A549 (cell line): ENCODE results near the gene ZNF628. TPM values are rescaled to one million over a fixed set of nuclear protein-coding genes. Genes with fewer than 3 reads are reported as not detected.

Experiments used
- ATAC-seq, 2 experiments: fragments of 200-7000 bp in 1 of 2; fragments of >200 bp in 1 of 2; cut with Nextera tagmentation in 1 of 2; cut with Tn5 transposase in 1 of 2; 3 replicates each; pipeline versions ENCODE4 v1.8.0 to v1.9.1; 2018 to 2020; ENCODE audit warnings: mild to moderate bottlenecking in 1 of 2, moderate library complexity in 1 of 2
- CTCF ChIA-PET: fragments of 300-600 bp; sonication (Branson Sonifier 250); formaldehyde crosslinking; extraction: SDS; loops from one replicate; lab custom pipeline; 2021; ENCODE audit warnings: antibody characterized with exemption, inconsistent platforms; lab: Yijun Ruan, JAX
- POLR2A ChIA-PET: fragments of 350-600 bp; formaldehyde crosslinking; extraction: SDS; loops from one replicate; lab custom pipeline; 2021; ENCODE audit warnings: antibody characterized with exemption, inconsistent platforms; lab: Yijun Ruan, JAX
- DNase-seq, 2 experiments: peaks; one replicate each; pipeline versions ENCODE4 v3.0.0 to v3.0.0-alpha.2; 2011 to 2016; ENCODE audit warnings: low read depth in 1 of 2, low spot score in 1 of 2
- FAIRE-seq: peaks from 2 replicates; lab custom pipeline; 2011; peaks lifted over from hg19 to GRCh38; lab: Jason Lieb, UNC
- H3K27ac ChIP-seq, 2 experiments: fragments of >200 bp; sonication (Bioruptor Twin); formaldehyde crosslinking; 3 replicates each; pipeline ENCODE4 v1.5.1; 2016 to 2017
- H3K4me1 ChIP-seq: fragments of >200 bp; sonication (Bioruptor Twin); formaldehyde crosslinking; 3 replicates; pipeline ENCODE4 v1.6.1; 2016
- H3K4me2 ChIP-seq: fragments of >200 bp; sonication (Bioruptor Twin); formaldehyde crosslinking; 3 replicates; pipeline ENCODE4 v1.6.1; 2016
- H3K4me3 ChIP-seq: fragments of >200 bp; sonication (Bioruptor Twin); formaldehyde crosslinking; 3 replicates; pipeline ENCODE4 v1.5.1; 2016
- H3K9me3 ChIP-seq: fragments of >200 bp; sonication (Bioruptor Twin); formaldehyde crosslinking; 3 replicates; pipeline ENCODE4 v1.6.1; 2016
- CBX2 ChIP-seq: fragments of 200-600 bp; sonication (generic); IDR thresholded peaks from 2 replicates; pipeline ENCODE4 v1.6.1; 2016; ENCODE audit warnings: low read depth, mild to moderate bottlenecking, borderline replicate concordance
- FOXS1 ChIP-seq: fragments of 250-450 bp; sonication (Bioruptor Pico); IDR thresholded peaks from 2 replicates; pipeline ENCODE4 v1.5.0; 2020; ENCODE audit warnings: mild to moderate bottlenecking, moderate library complexity
- GATA3 ChIP-seq: IDR thresholded peaks from 2 replicates; pipeline ENCODE4 v1.6.1; 2012; ENCODE audit warnings: borderline replicate concordance
- HDAC2 ChIP-seq: fragments of 200-600 bp; sonication (generic); IDR thresholded peaks from 2 replicates; pipeline ENCODE4 v1.6.1; 2016
- HOXA7 ChIP-seq: fragments of 250-450 bp; sonication (Bioruptor Pico); IDR thresholded peaks from 2 replicates; pipeline ENCODE4 v1.5.0; 2020; ENCODE audit warnings: mild to moderate bottlenecking, moderate library complexity
- JUNB ChIP-seq: fragments of >200 bp; sonication (Bioruptor Twin); formaldehyde crosslinking; IDR thresholded peaks from 2 replicates; pipeline ENCODE4 v1.6.1; 2016
- KDM1A ChIP-seq: fragments of 200-600 bp; sonication (generic); IDR thresholded peaks from 2 replicates; pipeline ENCODE4 v1.6.1; 2016; ENCODE audit warnings: low read depth, mild to moderate bottlenecking
- KDM5A ChIP-seq: fragments of 200-600 bp; sonication (generic); IDR thresholded peaks from 2 replicates; pipeline ENCODE4 v1.6.1; 2016; ENCODE audit warnings: antibody characterized with exemption, mild to moderate bottlenecking
- MAZ ChIP-seq: fragments of 150-350 bp; IDR thresholded peaks from 2 replicates; pipeline ENCODE4 v1.6.1; 2014; ENCODE audit warnings: antibody characterized with exemption, low read depth, low read length, borderline replicate concordance
- MYC ChIP-seq: IDR thresholded peaks from 2 replicates; pipeline ENCODE4 v1.6.1; 2012; ENCODE audit warnings: mild to moderate bottlenecking, inconsistent platforms, low read length, improper control_type of control experiment, borderline replicate concordance
- NFE2L2 ChIP-seq: fragments of 150-350 bp; conservative IDR thresholded peaks from 2 replicates; pipeline ENCODE4 v1.6.1; 2014; ENCODE audit warnings: low read length
- NR3C1 ChIP-seq: fragments of >200 bp; sonication (Bioruptor Twin); formaldehyde crosslinking; IDR thresholded peaks from 3 replicates; pipeline ENCODE4 v1.6.1; 2017
- PHF8 ChIP-seq: fragments of 200-600 bp; sonication (generic); IDR thresholded peaks from 2 replicates; pipeline ENCODE4 v1.6.1; 2016; ENCODE audit warnings: low read depth, mild to moderate bottlenecking, antibody characterized with exemption, moderate library complexity, borderline replicate concordance
- RAD21 ChIP-seq, 2 experiments: fragments of >200 bp in 1 of 2; sonication (Bioruptor Twin) in 1 of 2; formaldehyde crosslinking in 1 of 2; IDR thresholded peaks in 1 of 2; conservative IDR thresholded peaks in 1 of 2; 2 replicates in 1 of 2; 3 replicates in 1 of 2; pipeline ENCODE4 v1.6.1; 2012 to 2018; ENCODE audit warnings: inconsistent platforms in 1 of 2
- RFX5 ChIP-seq: fragments of 450-650 bp; IDR thresholded peaks from 2 replicates; pipeline ENCODE4 v1.7.1; 2014; ENCODE audit warnings: antibody characterized with exemption, mild to moderate bottlenecking, moderate library complexity
- SMC3 ChIP-seq: fragments of >200 bp; sonication (Bioruptor Twin); formaldehyde crosslinking; IDR thresholded peaks from 3 replicates; pipeline ENCODE4 v1.6.1; 2018; ENCODE audit warnings: inconsistent platforms
- USF2 ChIP-seq: fragments of 450-650 bp; IDR thresholded peaks from 2 replicates; pipeline ENCODE4 v1.6.1; 2014; ENCODE audit warnings: antibody characterized with exemption
- ZC3H11A ChIP-seq: fragments of 450-650 bp; IDR thresholded peaks from 2 replicates; pipeline ENCODE4 v1.6.1; 2014; ENCODE audit warnings: antibody characterized with exemption, mild to moderate bottlenecking
- ZFP36 ChIP-seq: fragments of 450-650 bp; IDR thresholded peaks from 2 replicates; pipeline ENCODE4 v1.6.1; 2014; ENCODE audit warnings: borderline replicate concordance; ENCODE audit not compliant: partially characterized antibody
- ZNF302 ChIP-seq: fragments of 250-450 bp; sonication (Bioruptor Pico); IDR thresholded peaks from 2 replicates; pipeline ENCODE4 v1.9.0; 2021; ENCODE audit warnings: inconsistent platforms, mild to moderate bottlenecking, moderate library complexity
- ZSCAN20 ChIP-seq: fragments of 250-450 bp; sonication (Bioruptor Pico); IDR thresholded peaks from 2 replicates; pipeline ENCODE4 v1.8.0; 2022; ENCODE audit warnings: mild to moderate bottlenecking, moderate library complexity
- WGBS: methylation state at CpG from one replicate; pipeline ENCODE4 v1.1.6; 2017; ENCODE audit errors: missing lambda C conversion rate; 5-methylcytosine and 5-hydroxymethylcytosine counted together
- polyA plus RNA-seq, 4 experiments: library from polyadenylated mRNA; depleted of rRNA in 3 of 4; stranded (reverse); fragments of >200 nt; fragmentation: RNase III in 1 of 4; extraction: RNeasy Plus Mini Kit Qiagen cat#74134 plus additional on column Dnase treatment in 1 of 4; gene quantifications; 2 replicates in 3 of 4; 3 replicates in 1 of 4; pipeline ENCODE4 v1.2.3, GENCODE V29; 2011 to 2017
- TF ChIP-seq, protein P1 (sequence below): fragments of >200 bp; sonication (Bioruptor Twin); formaldehyde crosslinking; IDR thresholded peaks from 3 replicates; pipeline ENCODE4 v1.5.1; 2016

Gene ZNF628
- polyA plus RNA-seq, 2 of the 4 experiments (the other 2 are of a cell fraction), result 0.32 to 5.7 TPM

DNA sequence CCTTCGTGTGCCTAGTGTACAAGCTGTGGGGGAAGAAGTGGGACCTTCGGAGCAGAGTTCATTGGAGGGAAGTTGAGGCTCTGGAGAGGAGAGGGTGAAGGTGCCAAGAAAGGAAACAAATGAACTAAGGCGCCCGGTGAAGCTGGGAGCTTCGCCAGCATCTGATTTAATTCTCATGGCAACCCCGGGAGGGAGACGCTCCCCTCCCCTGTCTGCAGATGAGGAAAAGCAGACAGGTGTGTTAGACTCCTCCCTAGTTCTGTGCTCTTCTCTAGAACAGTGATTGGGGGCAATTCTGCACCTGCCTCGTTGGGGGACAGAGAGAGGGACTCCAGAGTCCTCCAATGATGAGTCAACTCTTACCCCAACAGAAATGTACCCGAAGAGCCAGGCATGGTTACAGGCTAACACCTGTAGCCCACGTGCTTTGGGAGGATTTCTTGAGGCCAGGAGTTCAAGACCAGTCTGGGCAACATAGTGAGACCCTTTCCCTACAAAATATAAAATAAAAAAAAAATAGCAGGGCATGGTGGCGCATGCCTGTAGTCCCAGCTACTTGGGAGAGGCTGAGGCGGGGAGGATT, 16.0 kb downstream of the ZNF628 start:
- no peaks in the 10 kb centered on the region for H3K9me3 ChIP-seq
- TF ChIP-seq GATA3, result no peak
- TF ChIP-seq ZNF302, result no peak
- no peak for TF ChIP-seq NR3C1
- TF ChIP-seq USF2, result no peak
- no peak for TF ChIP-seq HDAC2
- TF ChIP-seq, protein P1, sequence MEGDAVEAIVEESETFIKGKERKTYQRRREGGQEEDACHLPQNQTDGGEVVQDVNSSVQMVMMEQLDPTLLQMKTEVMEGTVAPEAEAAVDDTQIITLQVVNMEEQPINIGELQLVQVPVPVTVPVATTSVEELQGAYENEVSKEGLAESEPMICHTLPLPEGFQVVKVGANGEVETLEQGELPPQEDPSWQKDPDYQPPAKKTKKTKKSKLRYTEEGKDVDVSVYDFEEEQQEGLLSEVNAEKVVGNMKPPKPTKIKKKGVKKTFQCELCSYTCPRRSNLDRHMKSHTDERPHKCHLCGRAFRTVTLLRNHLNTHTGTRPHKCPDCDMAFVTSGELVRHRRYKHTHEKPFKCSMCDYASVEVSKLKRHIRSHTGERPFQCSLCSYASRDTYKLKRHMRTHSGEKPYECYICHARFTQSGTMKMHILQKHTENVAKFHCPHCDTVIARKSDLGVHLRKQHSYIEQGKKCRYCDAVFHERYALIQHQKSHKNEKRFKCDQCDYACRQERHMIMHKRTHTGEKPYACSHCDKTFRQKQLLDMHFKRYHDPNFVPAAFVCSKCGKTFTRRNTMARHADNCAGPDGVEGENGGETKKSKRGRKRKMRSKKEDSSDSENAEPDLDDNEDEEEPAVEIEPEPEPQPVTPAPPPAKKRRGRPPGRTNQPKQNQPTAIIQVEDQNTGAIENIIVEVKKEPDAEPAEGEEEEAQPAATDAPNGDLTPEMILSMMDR, result no peak
- no peak for TF ChIP-seq JUNB
- no peak for TF ChIP-seq ZFP36
- no peak for TF ChIP-seq RAD21 (conservative IDR thresholded peaks at IDR 0.05 in 1 of 2, IDR thresholded peaks at IDR 0.05 in 1 of 2)
- TF ChIP-seq NFE2L2, result no peak
- no peak for TF ChIP-seq HOXA7
- TF ChIP-seq SMC3, result no peak
- TF ChIP-seq CBX2, result no peak
- no peak for TF ChIP-seq RFX5
- TF ChIP-seq ZC3H11A, result no peak
- TF ChIP-seq KDM1A, result no peak
- no peak overlapping the region for H3K4me3 ChIP-seq
- ATAC-seq (no peak), DNase-seq (no peak), FAIRE-seq (no peak)
- CTCF ChIA-PET, result interaction anchor here (1.2 to 17.3 kb wide), 8 partner anchors 11 to 352 kb away, joined by 3 to 219 read pairs (median 10); no protein-coding TSS in a partner anchor
- no peak overlapping the region for H3K27ac ChIP-seq
- 51% methylated on average over 12 of the region's 12 CpGs for WGBS
- H3K4me2 ChIP-seq, result no peak overlapping the region
- POLR2A ChIA-PET, result interaction anchor here (2.9 kb wide), 1 partner anchor 16 kb away, joined by 7 read pairs; the partner anchor contains the start of gene ZNF628
- H3K4me1 ChIP-seq, result peaks cover 44% of the 10 kb centered on the region

DNA sequence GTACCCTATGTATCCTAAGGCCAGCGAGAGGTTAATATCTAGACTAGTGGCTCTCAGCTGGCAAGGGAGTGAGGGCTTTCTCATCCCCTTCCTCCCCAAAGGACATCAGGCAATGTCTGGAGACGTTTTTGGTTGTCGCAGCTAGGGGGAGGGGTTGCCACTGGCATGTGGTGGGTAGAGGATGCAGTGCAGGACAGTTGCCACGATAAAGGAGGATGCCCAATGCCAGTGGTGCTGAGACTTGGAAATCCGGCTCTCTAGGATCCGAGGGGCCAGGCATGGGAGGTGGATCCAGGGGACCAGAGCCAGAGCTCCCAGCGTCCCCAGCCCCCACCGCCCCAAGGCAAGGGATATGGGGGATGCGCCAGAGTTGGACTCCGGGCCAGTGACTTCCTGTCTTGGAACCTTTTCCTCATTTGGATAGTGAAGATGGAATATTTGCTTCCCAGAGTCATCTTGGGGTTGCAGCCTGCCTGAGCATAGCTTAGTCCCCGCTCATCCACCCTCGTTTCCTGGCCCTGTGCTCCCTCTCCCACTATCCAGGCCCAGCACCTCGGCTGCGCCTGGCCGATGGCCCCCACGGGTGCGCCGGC, 16.7 kb downstream of the ZNF628 start:
- Histone ChIP-seq H3K4me1 (peaks cover 37% of the 10 kb centered on the region), H3K4me3 (no peak overlapping the region), H3K27ac (peak overlapping the region in 1 of 2 experiments; percentile 22; a peak in 1 of 6 replicates), H3K4me2 (no peak overlapping the region), H3K9me3 (no peaks in the 10 kb centered on the region)
- no peak for ATAC-seq
- TF ChIP-seq MAZ (no peak), FOXS1 (CRISPR knock-in tag) (no peak), PHF8 (no peak), MYC (no peak), KDM5A (no peak), ZSCAN20 (CRISPR knock-in tag) (no peak)
- TF ChIP-seq, protein P1, result no peak
- 63% methylated on average over 15 of the region's 18 CpGs for WGBS
- no peak for FAIRE-seq
- CTCF ChIA-PET, result interaction anchor here (1.2 to 17.3 kb wide), 10 partner anchors 10 to 352 kb away, joined by 3 to 219 read pairs (median 6); no protein-coding TSS in a partner anchor
- DNase-seq, result no peak
- POLR2A ChIA-PET, result no interaction called here
